Testis (tissue), 2 donors: Measurements from ENCODE around the gene KCNK5.

ENCODE experiments used
- POLR2A ChIP-seq: fragments of 450-650 bp; IDR thresholded peaks from one replicate; pipeline ENCODE4 v1.6.1; 2017; ENCODE audit warnings: antibody characterized with exemption, mild to moderate bottlenecking, moderate library complexity
- TF ChIP-seq, protein P1 (sequence below), 3 experiments: fragments of 450-650 bp in 2 of 3; fragments of 200-600 bp in 1 of 3; sonication (generic) in 1 of 3; IDR thresholded peaks; one replicate each; pipeline ENCODE4 v1.5.1; 2016 to 2019; ENCODE audit warnings: antibody characterized with exemption in 3 of 3, mild to moderate bottlenecking in 2 of 3, moderate library complexity in 1 of 3

DNA sequence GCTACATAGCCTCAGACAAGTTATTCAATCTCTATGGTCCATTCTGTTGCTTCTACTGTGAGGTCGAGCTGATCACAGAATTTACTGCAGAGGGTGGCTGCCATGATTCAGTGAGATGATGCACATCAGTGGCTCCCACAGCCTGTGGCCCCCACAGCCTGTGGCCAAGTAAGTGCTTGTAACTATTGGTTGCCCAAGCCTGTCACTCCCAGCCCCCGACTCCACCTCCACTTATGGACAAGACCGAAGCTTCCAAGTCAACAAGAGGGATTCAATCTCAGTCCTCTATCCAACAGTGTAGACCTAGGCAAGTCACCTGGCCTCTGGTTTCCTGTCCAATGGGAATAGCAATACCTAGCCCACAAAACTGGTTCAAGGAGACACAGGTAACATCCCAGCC, 8.2 kb downstream of the KCNK5 start:
- TF ChIP-seq, protein P1, sequence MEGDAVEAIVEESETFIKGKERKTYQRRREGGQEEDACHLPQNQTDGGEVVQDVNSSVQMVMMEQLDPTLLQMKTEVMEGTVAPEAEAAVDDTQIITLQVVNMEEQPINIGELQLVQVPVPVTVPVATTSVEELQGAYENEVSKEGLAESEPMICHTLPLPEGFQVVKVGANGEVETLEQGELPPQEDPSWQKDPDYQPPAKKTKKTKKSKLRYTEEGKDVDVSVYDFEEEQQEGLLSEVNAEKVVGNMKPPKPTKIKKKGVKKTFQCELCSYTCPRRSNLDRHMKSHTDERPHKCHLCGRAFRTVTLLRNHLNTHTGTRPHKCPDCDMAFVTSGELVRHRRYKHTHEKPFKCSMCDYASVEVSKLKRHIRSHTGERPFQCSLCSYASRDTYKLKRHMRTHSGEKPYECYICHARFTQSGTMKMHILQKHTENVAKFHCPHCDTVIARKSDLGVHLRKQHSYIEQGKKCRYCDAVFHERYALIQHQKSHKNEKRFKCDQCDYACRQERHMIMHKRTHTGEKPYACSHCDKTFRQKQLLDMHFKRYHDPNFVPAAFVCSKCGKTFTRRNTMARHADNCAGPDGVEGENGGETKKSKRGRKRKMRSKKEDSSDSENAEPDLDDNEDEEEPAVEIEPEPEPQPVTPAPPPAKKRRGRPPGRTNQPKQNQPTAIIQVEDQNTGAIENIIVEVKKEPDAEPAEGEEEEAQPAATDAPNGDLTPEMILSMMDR (IDR thresholded peaks at IDR 0.05): no peak
- TF ChIP-seq POLR2A: no peak
